NOMO-1 treated with DMSO at 0.1 percent for 48 hours (cell line): ENCODE measurements around the gene TBC1D1.

Experiments
- DNase-seq: peaks from one replicate; lab custom pipeline; 2025; ENCODE audit not compliant: unreplicated experiment; lab: John Stamatoyannopoulos, UW

Gene TBC1D1

DNA sequence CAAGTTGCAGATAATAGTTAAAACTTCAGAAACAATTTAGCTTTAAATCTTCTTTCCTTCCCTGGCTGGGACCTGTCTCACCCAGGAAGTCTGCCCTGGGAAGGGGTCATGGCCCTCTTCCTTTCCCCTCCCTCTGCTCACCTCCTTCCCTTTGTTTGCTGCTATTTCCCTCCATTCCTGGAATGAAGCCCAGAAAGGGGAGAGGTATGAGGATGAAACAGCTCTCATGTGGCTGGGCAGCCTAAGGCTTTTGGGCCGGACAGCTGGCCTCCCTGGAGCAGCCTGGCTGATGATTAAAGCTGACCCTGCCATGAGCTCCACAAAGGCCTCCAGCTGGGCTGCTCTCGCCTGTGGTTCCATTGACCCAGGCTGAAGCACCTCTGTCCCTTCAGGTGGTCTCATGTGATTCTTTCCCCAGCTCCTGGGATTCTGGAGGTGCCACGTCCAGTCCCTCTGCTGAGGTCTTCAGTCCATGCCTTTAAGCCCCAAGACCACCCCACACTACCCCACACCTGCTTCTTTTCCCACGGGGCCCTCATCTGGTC, 271.4 kb downstream of the TBC1D1 start:
- no peak for DNase-seq

DNA sequence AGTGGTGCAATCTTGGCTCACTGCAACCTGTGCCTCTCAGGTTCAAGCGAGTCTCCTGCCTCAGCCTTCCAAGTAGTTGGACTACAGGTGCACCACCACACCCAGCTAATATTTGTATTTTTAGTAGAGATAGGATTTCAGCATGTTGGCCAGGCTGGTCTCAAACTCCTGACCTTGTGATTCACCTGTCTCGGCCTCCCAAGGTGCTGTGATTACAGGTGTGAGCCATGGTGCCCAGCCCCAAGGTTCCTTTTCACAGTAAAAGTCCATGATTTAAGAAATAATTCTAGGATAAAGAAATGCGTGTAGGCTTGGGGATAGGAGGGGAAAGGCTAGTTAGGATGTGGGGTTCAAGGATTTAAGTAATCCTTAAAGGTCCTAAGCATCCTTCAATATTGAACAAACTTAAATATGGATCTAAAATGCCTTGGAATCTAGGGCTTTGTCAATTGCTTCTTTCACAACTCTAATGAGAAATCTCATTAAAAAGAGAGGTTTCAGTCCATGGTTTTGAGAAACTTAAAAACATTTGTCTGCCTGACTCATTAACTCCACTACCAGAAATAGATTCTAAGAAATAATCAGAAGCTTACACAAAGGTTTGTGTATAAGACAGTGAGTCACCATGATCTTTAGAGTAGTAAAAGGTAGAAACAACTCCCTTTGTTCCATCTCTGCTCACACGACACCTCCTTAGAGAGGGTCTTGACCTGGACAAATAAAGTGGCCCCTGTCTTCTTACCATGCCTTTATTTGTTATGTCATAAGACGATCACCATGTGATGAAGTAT, 272.5 kb downstream of the TBC1D1 start:
- DNase-seq = no peak

DNA sequence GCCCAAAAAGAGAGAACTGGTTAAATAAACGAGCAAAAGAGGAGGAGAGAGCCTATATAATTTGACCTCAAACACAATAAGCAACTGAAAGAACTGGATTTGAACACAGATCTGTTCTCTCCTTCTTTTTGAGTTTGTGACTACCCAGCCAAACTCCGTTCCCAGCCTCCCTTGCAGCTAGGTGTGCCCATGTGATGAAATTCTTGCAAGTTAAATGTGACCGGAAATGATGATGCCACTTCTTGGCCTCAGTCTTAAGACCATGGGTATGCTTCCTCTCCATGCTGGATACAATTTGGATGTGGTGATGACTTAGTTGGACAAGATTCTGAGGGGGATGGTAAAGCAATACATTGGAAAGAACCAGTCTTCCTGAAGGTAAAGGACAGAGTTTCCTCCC, 273.5 kb downstream of the TBC1D1 start:
- no peak for DNase-seq

DNA sequence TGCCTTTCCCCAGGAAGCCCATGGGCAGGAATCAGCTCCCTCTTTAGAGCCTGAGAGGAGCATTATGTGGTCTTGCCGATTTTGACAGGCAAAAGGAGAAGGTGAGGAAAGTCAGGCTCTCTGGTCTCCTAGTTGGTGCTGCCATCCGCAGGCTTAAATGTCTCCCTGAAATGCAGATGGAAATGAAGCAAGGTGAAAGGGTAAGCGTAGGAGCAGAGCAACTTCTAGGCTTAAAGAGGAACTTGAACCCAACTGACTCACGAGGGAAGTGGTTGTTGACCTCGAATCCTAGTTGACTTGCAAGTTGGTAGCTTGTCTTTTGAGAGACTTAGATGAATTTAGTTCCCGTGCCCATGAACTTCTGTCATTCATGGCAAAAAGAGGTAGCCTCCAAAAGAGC, 275.2 kb downstream of the TBC1D1 start:
- DNase-seq = peak; percentile 94

DNA sequence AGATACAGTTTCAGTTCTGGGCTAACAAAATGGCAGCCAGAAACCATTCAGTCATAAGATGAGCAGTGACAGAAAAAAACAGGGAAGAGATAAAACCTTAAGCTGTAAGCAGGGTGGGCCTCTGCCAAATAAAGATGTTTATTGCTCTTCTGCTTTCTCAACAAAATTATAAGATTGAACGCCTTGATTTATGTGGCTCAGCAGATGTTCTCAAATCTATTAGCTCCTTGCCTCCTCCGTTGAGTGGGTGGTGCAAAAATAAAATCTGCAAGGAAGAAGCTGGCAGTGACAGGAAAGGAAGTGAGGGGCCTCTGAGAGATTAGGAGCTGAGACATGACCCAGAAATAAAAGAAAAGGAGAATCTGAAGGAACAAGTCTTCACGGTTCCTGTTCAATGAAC, 275.9 kb downstream of the TBC1D1 start:
- peak; percentile 34 for DNase-seq

DNA sequence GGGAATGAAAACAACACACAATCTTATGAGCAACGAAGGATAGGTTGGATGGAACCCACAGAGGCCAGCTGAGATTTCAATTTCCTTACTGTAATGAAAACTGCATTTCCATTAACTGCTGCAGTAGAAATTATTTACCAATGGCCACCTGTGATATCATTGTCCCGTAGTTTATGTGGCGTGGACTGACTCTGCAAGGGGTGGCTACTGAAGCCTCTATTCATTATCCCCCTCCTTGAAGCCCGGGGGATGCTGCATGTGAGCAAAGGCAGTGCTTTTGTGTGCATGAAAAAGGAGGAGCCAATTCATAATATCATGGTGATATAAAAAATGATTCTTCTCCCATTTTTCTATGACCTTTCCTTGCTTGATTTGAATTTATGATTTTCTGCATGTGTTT, 277.1 kb downstream of the TBC1D1 start:
- DNase-seq = no peak

DNA sequence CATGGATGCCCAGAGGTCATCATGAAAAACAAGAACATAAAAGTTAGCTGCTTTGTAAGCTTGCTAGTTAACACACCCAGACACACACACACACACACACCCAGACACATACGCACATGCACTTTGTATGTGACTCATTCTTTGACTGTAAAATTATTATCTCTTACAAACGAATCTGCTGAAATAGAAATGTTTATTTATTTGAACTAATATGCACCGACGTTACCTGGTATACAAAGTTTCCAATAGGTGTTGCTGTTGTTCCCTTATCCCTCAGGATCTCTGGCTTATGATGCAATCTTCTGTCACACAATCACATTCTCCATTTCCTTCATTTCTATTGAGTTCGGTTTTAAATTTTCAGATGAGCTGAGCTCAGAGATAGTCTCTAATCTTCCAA, 278.6 kb downstream of the TBC1D1 start:
- no peak for DNase-seq

DNA sequence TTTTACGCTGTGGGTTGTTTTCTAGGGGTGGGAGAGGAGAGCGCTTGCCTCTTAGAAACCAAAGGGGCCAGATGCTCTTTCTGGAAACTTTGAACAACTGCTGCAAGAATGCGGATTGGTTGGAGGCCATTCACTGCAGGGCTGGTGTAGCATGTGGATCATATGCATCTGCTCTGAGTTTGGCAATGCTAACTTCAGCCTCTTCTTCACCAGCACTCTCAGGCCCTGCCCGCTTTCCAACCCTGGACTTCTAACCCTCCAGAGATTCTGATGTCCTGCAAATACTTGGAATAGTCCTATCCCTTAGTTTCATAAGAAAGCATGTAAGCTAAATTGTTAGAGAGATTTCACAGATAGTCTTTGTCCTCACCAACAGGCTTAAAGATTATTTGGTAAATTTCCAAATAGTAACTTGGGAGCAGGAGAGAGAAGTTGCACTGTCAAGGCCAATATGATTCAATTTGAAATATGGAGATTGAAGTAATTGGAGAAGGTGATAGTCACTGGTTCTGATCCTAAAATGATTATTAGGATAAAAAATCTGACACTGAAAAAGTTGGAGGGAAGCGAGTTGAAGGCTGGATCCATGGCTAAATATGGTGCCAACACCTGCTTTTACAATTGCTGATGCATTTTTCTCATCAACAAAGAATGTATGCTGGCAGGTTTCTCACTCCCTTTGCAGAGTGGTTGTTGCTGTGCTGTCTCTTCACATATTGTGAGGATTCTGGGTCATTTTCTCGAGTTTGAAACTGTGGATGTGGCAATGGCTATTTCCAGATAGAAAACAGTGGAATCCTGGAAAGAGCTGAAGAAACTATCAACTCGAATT, 279.7 kb downstream of the TBC1D1 start:
- no peak for DNase-seq

DNA sequence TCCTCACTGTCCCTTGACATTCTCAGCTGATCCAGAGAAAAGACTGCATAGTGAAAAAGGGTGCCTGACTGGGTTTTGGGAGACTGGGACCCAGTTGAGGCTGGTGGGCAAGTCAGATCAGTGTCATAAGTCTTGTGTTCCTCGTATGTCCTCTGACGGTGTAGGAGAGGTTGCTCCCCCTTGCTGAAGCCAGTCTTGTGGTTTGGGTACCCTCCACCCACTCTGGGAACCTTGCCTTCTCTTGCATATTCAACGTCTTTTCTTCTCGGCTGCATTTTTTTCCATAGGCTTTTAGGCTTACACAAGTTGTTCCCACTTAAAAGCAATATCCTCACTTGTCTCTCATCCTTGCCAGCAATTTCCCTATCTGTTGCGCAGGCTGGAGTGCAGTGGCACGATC, 281.2 kb downstream of the TBC1D1 start:
- DNase-seq = no peak

DNA sequence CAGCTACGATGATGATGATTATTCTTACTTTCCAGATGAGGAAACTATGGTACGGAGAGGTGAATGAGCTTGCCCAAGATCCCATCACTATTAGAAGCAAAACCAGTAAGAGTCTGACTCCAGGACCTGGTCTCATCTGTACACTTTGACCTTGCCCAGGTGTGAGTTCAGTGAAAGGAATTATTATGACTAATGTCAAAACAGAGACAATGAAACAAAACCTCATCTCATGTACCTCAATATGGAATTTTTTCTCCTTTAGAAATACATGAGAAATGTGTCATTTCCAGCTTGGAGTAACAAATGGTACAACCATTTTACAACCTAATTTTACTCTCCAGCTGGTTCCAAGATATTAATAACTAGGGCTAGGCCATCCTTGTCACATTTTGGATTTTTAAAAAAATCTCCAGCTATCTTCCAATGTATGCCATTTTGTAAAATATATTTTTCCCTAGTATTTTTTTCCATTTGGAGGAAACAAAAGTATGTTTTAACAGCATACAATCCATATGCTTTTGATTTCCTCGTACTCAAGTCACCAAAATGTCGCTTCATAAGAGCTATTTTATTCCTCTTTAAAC, 283.1 kb downstream of the TBC1D1 start:
- DNase-seq = no peak

DNA sequence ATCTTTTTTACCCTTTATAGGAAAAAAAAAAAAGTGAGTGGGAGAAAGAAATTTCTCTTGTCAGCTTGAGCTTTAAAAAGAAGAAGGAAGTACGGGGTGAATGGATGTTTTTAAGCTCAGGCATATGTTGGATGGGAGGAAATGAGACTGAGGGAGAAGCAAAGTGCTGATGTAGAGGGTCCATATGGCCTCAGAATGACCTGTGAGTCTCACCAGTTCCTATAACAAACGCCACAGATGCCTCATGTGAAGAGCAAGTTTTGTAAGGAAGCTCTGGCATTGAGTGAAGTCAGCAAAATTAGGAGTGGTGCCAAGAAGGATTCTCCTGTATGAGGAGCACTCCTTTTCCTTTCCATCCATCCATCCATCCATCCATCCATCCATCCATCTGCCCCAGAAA, 283.9 kb downstream of the TBC1D1 start:
- DNase-seq = peak; percentile 70

DNA sequence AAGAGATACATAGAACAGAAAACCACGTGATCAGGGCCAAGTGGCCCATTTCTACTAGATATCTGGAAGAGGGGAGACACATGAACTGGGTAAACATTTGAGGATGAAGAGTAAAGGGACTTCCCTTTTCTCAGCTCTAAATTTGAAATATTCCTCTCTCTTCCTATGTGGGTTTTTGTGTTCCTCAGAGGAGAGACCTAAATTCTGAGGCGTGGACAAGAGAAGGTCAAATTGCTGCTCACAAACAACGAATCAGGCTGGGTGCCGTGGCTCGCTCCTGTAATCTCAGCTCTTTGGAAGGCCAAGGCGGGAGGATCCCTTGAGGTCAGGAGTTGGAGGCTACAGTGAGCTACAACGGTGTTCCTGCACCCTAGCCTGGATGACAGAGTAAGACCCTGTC, 285.3 kb downstream of the TBC1D1 start:
- DNase-seq = no peak

DNA sequence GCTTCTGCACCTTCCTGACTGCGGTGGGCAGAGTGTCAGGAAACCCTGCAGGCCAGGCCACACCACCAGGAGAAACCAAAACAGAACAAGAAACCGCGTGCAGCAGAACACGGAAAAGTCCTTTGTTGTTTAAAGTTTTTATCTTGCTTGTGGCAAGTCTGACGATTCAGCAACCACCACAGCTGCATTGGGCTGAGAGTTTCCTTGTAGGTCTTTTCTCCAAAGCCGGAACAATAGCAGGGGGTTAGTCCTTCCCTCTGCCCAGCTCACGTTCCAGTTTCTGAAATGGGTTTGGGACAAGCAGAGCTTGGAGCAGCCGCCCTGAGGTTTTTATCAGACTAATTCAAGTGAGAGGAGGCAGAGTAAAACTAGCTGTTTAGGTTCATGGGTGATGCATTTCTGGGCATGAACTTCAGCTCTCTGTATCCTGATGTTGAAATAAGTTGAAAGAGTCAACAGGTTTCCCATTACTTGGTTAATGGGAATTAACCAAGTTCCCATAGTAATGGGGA, 286.2 kb downstream of the TBC1D1 start:
- DNase-seq = peak; percentile 20

DNA sequence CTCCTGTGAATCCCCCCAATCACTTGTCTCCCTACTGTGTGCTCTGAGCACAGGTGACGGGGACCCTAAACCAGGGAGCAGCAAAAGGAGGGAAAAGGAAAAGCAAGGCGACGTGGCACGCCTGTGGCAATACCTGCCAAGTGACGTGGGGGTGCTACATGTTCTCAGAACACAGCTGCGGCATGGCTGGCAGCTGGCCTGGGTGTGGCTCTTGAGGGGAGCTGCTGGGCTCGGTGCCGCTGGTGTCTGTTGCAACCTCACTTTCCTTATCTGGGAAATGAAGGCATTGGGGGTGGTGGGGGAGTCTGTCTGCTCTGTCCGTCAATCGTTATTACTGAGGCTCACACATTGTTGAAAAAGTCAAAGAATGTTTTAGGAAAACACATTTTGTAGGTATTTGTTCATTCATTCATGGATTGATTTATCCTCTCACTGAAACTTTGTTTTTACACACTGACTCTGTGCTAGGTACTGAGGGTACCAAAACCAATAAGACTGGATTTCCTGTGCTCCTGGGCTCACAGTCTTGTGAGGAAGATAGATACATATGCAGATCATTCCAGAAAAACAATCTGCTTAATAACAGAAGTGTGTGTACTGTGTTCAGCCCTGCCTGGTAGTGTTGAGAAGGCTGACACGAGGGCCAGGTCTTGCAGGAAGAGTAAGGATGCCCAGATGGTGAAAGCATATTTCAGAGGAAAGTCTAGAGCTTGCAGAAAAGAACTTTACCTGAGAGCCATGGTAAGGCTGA, 286.9 kb downstream of the TBC1D1 start:
- DNase-seq = peak; percentile 49

DNA sequence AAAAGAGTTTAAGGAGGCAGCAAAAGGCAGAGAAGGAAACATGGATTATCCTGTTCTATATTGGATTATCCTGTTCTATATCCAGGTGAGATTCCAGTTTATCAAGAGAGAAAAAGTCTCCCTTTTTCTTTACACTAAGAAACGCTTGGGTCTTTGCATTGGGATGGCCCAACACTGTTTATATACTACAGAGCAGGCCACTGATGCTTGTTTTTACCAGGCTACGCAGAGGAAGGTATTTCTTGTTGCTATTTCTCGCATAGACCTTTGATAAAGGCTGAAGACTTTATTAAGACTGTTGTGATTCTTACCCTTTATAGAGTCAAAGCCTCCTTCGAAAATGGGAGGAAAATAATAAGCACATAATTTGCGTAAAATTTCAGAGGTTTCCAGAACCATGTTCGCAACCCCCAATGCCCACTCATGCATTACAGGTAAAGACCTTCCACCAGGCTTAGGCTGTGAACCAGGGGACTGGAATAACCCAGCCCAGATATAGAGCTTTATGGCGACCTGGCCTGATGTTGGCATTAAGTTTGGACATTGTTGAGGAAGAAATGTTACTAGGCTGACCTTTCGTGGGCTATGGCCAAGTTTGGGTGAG, 287.6 kb downstream of the TBC1D1 start:
- DNase-seq = no peak

DNA sequence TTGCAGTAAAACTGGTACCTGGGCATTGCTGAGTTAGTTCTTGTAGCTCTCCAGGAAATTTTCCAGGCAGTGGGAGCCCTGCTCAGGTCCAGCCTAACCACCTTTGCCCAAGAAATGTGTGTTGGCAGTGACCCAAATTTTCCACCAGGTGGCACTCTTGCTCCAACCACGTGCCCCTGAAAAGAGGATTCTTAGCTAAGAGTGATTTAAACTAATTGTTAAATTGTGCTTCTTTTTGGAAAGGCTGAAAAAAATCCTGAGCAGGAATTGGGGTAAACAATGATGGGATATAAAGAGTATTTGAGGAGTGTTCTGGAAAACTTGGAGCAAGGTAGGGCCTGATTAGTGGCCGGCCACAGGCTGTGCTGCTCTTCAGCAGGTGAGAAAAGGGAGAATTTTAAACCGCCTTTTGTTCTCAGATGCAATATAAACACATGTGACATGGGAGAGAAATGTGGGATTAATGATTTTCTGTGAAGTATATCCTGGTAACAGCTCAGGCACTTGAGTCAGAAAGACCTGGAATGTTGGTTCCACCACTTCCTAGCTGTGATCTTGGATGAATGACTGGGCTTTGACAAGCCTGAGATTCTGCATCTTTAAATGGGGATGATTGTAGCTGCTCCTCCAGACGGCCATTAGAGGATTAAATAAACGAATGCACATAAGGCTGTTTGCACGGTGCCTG, 288.9 kb downstream of the TBC1D1 start:
- DNase-seq = peak; percentile 18

DNA sequence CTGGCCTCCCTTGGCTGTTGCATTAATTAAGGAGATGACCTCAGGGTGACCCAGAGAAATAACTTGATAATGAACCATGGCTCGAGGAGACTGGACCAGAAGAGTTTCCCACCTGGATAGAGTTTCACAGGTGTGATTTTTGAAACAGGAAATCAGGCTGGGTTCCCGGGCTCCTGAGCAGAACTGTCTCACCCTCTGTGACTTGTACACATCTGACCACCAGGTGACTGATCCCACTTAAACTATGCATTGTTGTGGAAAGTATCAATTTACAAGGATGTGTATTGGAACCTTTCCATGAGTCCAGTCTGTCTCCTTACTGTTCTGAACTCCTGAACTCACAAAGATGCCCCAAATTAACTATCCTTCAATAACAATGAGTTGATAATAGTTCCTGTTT, 289.6 kb downstream of the TBC1D1 start:
- DNase-seq = no peak

DNA sequence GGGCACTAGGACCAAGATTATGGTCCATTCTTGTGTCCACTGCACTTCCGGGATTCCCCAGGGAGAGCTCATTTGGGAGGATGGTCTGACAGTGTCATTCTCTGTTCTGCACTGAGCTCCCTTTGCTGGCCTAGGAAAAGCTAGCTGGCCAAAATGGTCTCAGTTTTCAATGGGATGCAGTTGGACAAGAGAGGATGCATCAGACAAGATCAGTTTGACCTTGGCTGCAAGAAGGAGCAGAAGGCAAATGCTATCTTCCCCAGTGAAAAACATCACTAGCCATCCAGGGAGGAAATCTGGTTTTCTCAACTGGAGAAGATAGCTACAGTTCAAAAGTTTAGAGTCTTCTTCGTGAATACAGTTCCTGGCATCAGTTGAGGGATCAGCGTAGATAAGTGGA, 290.4 kb downstream of the TBC1D1 start:
- DNase-seq = no peak

DNA sequence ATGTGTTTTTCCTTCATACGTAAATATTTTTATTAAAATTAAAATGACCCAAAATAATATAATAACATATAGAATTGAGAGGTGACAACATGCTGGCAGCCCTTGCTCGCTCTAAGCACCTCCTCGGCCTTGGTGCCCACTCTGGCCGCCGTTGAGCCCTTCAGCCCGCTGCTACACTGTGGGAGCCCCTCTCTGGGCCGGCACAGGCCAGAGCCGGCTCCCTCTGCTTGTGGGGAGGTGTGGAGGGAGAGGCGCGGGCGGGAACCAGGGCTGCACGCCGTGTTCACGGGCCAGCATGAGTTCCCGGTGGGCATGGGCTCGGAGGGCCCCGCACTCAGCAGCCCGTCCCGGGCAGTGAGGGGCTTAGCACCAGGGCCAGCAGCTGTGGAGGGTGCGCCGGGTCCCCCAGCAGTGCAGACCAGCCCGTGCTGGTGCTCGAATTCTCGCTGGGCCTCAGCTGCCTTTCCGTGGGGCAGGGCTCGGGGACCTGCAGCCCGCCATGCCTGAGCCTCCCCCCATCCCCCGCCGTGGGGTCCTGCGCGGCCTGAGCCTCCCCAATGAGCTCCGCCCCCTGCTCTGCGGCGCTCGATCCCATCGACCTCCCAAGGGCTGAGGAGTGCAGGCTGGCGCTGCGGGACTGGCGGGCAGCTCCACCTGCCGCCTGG, 291.6 kb downstream of the TBC1D1 start:
- no peak for DNase-seq
